ENCODE results near the gene JAK1.
A peak's percentile ranks its signal among the peaks of the same experiment; 100 is the strongest.

Gene JAK1

DNA sequence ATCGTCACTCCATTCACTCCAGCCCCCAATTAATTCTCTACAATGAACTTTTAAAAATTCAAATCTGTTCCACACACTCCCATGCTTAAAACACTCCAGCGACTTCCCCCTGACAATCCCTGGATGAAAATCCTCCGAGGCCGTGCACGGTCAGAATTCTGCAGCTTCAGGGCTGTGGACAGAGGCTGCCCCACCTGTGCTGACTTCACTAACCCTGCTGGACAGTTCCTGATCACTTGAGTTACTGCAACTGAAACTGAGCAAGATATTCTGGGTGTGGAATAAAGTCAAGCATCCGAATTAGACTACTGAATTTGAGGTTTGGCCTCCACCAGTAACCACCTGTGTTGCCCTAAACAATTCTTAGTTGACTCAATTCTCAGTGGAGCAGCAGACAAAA is 1.0 kb upstream of the JAK1 start:
- peak; percentile 19 for DNase-seq
- H3K36me3 ChIP-seq = no peaks in the 10 kb centered on the region
- H3K27ac ChIP-seq = no peak overlapping the region
- TF ChIP-seq, protein P1, sequence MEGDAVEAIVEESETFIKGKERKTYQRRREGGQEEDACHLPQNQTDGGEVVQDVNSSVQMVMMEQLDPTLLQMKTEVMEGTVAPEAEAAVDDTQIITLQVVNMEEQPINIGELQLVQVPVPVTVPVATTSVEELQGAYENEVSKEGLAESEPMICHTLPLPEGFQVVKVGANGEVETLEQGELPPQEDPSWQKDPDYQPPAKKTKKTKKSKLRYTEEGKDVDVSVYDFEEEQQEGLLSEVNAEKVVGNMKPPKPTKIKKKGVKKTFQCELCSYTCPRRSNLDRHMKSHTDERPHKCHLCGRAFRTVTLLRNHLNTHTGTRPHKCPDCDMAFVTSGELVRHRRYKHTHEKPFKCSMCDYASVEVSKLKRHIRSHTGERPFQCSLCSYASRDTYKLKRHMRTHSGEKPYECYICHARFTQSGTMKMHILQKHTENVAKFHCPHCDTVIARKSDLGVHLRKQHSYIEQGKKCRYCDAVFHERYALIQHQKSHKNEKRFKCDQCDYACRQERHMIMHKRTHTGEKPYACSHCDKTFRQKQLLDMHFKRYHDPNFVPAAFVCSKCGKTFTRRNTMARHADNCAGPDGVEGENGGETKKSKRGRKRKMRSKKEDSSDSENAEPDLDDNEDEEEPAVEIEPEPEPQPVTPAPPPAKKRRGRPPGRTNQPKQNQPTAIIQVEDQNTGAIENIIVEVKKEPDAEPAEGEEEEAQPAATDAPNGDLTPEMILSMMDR (IDR thresholded peaks at IDR 0.05; ENCODE audit: low read depth, low read length) = no peak
- H3K9me3 ChIP-seq (ENCODE audit: severe bottlenecking) = no peaks in the 10 kb centered on the region
- H3K27me3 ChIP-seq (ENCODE audit: insufficient read depth, low read depth, severe bottlenecking) = no peaks in the 10 kb centered on the region
- peak overlapping the region; percentile 55 for H3K4me3 ChIP-seq (ENCODE audit: low read depth, low read length)

DNA sequence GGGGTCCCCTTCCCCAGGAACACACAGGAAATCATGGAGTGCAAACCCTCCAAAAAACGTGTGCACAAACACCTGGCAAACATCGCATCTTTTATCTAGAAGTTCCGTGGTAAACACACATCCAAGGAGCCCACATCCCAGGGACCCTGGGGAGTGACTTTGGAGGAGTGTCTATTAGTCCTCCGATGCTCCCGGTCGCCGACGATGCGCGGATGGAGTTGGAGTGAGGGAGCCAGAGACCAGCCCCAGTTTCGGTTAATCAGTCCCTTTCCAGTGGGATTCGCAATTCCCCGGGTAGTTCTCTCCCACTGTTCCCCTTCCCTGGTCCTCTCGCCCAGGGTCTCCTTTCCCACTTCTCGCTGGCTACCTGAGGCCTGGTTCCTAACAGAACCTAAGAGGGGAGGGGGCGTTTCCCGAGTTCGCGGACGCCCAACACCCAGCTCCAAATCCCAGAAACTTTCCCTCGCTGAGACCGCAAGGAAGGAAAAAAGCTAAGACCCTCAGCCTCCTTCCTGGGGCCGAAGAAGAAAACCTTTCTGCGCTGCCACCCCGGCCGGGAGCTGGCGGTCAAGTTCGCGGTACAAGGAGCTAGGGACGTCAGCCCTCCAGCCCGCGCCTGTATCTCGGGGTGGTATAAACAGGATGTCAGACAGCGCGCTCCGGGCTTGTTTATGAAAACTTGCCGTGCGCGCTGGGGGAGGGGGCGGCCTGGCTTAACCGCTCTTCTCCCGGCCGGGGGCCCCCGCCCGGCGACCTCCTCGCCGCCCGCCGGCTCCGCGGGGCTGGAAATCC is 787 bp downstream of the JAK1 start:
- TF ChIP-seq, protein P1 (IDR thresholded peaks at IDR 0.05; ENCODE audit: low read depth, low read length) = no peak
- H3K27me3 ChIP-seq (ENCODE audit: insufficient read depth, low read depth, severe bottlenecking) = no peaks in the 10 kb centered on the region
- H3K9me3 ChIP-seq (ENCODE audit: severe bottlenecking) = no peaks in the 10 kb centered on the region
- peak; percentile 48 for DNase-seq
- H3K36me3 ChIP-seq = no peaks in the 10 kb centered on the region
- peak overlapping the region; percentile 73 for H3K27ac ChIP-seq
- peak overlapping the region; percentile 86 for H3K4me3 ChIP-seq (ENCODE audit: low read depth, low read length)

DNA sequence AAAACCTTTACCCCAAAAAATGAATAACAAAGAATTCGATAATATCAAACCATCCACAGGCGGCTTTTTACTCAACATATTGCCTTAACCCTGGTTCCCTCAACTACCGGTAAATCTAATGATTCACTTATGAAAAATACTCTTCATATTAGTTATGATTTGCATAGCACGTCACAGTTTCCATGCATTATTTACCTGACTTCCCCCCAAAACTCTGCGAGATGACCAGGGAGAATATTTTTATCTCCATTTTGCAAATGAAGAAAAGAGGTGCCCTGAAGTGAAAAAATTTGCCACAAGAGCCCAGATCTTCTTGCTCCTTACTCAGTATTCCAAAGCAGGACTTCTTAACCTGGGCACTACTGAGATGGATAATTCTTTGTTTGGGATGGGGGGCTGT is 2.9 kb downstream of the JAK1 start:
- DNase-seq = no peak
- Histone ChIP-seq H3K4me3 (ENCODE audit: low read depth, low read length) (no peak overlapping the region), H3K36me3 (no peaks in the 10 kb centered on the region), H3K27me3 (ENCODE audit: insufficient read depth, low read depth, severe bottlenecking) (no peaks in the 10 kb centered on the region), H3K9me3 (ENCODE audit: severe bottlenecking) (no peaks in the 10 kb centered on the region), H3K27ac (no peak overlapping the region)
- TF ChIP-seq, protein P1 (IDR thresholded peaks at IDR 0.05; ENCODE audit: low read depth, low read length) = no peak

GRCh38 chr1:64962441-64962840 is 3.9 kb downstream of the JAK1 start:
- TF ChIP-seq, protein P1 (IDR thresholded peaks at IDR 0.05; ENCODE audit: low read depth, low read length) = no peak
- no peaks in the 10 kb centered on the region for H3K36me3 ChIP-seq
- no peaks in the 10 kb centered on the region for H3K9me3 ChIP-seq (ENCODE audit: severe bottlenecking)
- no peak for DNase-seq
- no peak overlapping the region for H3K27ac ChIP-seq
- no peak overlapping the region for H3K4me3 ChIP-seq (ENCODE audit: low read depth, low read length)
- no peaks in the 10 kb centered on the region for H3K27me3 ChIP-seq (ENCODE audit: insufficient read depth, low read depth, severe bottlenecking)

DNA sequence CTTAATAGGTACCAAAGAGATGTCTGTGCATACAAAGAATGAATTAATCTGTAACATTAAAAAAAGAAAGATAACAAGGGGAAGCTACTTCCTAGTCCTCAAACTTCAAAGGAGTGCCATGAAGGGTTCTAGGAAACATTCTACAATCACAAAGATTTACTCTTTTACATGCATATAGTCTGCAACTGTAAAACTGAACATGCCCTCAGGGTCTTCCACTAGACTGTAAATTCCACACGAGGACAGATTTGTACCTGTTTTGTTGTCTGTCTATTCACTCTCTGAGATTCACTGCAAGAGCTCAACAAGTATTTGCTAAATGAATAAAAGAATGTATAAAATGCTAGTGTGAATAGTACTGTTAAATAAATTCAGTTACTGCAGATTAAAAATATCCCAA is 4.4 kb downstream of the JAK1 start:
- Histone ChIP-seq H3K36me3 (no peaks in the 10 kb centered on the region), H3K9me3 (ENCODE audit: severe bottlenecking) (no peaks in the 10 kb centered on the region), H3K27me3 (ENCODE audit: insufficient read depth, low read depth, severe bottlenecking) (no peaks in the 10 kb centered on the region), H3K4me3 (ENCODE audit: low read depth, low read length) (no peak overlapping the region), H3K27ac (no peak overlapping the region)
- TF ChIP-seq, protein P1 (IDR thresholded peaks at IDR 0.05; ENCODE audit: low read depth, low read length) = no peak
- no peak for DNase-seq

- H3K4me3 ChIP-seq (ENCODE audit: low read depth, low read length) = no peak overlapping the region
- DNase-seq = no peak
Observed at GRCh38 chr1:64960731-64961130, 5.6 kb downstream of the JAK1 start.

More at GRCh38 chr1:64960731-64961130, 5.6 kb downstream of the JAK1 start:
- Histone ChIP-seq H3K9me3 (ENCODE audit: severe bottlenecking) (no peaks in the 10 kb centered on the region), H3K27ac (no peak overlapping the region), H3K27me3 (ENCODE audit: insufficient read depth, low read depth, severe bottlenecking) (no peaks in the 10 kb centered on the region), H3K36me3 (no peaks in the 10 kb centered on the region)
- TF ChIP-seq, protein P1 (IDR thresholded peaks at IDR 0.05; ENCODE audit: low read depth, low read length) = no peak

Measured in WERI-Rb-1 (cell line).